BE2C (cell line): Measurements from ENCODE around the gene RHOB.

Experiments
- DNase-seq: peaks from one replicate; pipeline ENCODE4 v3.0.0-alpha.2; 2020
- H3K27me3 ChIP-seq: fragments of 250-450 bp; sonication (Bioruptor Pico); 2 replicates; pipeline ENCODE4 v1.5.1; 2020; ENCODE audit warnings: mild to moderate bottlenecking
- H3K36me3 ChIP-seq: fragments of 250-450 bp; sonication (Bioruptor Pico); 2 replicates; pipeline ENCODE4 v1.5.1; 2020; ENCODE audit warnings: mild to moderate bottlenecking
- H3K4me1 ChIP-seq: fragments of 250-450 bp; sonication (Bioruptor Pico); 2 replicates; pipeline ENCODE4 v1.5.1; 2020
- H3K4me3 ChIP-seq: 2 replicates; pipeline ENCODE4 v1.5.1; 2011; ENCODE audit warnings: low read depth, low read length
- H3K9me3 ChIP-seq: fragments of 250-450 bp; sonication (Bioruptor Pico); 2 replicates; pipeline ENCODE4 v1.5.1; 2020
- TF ChIP-seq, protein P1 (sequence below): IDR thresholded peaks from 2 replicates; pipeline ENCODE4 v1.5.1; 2012; ENCODE audit warnings: mild to moderate bottlenecking, low read depth, low read length

RHOB gene

DNA sequence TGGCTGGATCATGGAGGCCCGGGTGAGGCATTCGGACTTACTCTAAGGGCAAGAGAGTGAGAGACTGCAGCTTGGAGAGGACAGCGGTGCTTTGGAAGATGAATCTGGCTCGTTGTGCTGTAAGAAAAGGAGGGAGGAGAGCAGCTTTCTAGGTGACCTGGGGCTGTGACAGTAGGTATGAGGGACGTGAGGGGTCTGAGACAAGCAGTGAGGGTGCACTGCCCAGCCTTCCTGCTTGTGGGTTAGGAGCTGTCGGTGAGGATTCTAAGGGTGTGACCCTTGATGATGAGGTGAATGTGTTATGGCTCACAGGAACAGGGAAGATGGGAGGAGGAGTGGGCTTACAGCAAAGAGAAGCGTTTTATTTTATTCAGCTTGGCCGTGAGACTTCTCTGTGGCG, 27.1 kb upstream of the RHOB start:
- H3K4me1 ChIP-seq = peaks cover 13% of the 10 kb centered on the region

DNA sequence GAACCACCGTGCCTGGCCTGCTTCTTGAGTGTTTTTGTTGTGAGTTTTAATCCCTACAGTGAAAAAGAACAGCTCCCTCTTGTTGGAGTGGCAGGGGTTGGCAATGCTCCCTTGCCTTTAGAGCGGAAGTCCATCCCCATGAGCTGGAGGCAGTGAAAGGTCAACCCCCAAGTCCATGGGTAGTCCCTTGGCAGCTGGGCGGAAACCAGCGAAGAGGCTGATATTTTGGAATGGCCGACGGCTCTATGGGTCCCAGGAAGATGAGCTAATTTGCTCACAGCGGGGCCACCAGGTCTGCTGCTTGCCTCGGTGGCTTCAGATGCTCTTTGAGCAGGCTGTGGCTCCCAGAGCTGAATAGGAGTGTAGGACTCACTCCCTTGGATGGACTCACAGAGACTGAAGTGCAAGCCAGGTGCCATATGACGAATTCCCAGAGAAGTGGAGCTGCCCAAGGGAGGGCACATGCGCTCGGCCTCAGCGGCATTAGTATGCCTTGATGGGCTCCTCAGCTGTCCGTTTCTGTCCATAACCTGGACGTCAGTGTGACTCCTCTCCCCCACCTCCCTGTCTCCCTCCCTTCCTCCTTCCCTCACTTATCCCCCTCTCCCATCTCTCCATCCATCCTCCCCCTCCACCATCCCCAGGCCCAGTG, 25.4 kb upstream of the RHOB start:
- no peak for DNase-seq
- Histone ChIP-seq H3K4me3 (no peak overlapping the region), H3K36me3 (no peaks in the 10 kb centered on the region), H3K27me3 (no peaks in the 10 kb centered on the region), H3K9me3 (no peaks in the 10 kb centered on the region), H3K4me1 (peaks cover 14% of the 10 kb centered on the region)
- TF ChIP-seq, protein P1, sequence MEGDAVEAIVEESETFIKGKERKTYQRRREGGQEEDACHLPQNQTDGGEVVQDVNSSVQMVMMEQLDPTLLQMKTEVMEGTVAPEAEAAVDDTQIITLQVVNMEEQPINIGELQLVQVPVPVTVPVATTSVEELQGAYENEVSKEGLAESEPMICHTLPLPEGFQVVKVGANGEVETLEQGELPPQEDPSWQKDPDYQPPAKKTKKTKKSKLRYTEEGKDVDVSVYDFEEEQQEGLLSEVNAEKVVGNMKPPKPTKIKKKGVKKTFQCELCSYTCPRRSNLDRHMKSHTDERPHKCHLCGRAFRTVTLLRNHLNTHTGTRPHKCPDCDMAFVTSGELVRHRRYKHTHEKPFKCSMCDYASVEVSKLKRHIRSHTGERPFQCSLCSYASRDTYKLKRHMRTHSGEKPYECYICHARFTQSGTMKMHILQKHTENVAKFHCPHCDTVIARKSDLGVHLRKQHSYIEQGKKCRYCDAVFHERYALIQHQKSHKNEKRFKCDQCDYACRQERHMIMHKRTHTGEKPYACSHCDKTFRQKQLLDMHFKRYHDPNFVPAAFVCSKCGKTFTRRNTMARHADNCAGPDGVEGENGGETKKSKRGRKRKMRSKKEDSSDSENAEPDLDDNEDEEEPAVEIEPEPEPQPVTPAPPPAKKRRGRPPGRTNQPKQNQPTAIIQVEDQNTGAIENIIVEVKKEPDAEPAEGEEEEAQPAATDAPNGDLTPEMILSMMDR = no peak

More for the DNA sequence above, 27.1 kb upstream of the RHOB start:
- TF ChIP-seq, protein P1 = no peak
- H3K9me3 ChIP-seq = no peaks in the 10 kb centered on the region
- H3K36me3 ChIP-seq = no peaks in the 10 kb centered on the region
- DNase-seq = no peak
- no peaks in the 10 kb centered on the region for H3K27me3 ChIP-seq
- H3K4me3 ChIP-seq = no peak overlapping the region

DNA sequence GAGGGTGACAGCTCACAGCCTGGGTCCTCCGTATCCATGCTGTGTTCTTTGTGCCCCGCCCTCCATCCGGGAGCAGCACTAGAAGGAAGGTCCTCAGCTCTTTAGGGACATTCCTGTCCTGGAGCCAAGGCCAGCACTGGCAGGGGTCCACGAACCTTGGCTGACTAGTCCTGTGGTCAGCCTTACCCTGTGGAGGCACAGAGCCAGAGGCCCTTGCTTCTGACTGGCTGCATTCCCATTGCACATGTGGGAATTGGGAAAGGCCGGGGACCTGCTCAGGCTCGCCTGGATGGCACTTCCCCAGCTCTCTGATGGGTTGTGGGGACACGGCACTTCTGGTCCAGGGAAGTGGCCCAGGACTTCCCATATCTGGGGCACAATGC, 24.9 kb upstream of the RHOB start:
- Histone ChIP-seq H3K4me3 (no peak overlapping the region), H3K27me3 (no peaks in the 10 kb centered on the region), H3K36me3 (no peaks in the 10 kb centered on the region), H3K4me1 (peaks cover 14% of the 10 kb centered on the region), H3K9me3 (no peaks in the 10 kb centered on the region)
- DNase-seq = no peak
- TF ChIP-seq, protein P1 = no peak

DNA sequence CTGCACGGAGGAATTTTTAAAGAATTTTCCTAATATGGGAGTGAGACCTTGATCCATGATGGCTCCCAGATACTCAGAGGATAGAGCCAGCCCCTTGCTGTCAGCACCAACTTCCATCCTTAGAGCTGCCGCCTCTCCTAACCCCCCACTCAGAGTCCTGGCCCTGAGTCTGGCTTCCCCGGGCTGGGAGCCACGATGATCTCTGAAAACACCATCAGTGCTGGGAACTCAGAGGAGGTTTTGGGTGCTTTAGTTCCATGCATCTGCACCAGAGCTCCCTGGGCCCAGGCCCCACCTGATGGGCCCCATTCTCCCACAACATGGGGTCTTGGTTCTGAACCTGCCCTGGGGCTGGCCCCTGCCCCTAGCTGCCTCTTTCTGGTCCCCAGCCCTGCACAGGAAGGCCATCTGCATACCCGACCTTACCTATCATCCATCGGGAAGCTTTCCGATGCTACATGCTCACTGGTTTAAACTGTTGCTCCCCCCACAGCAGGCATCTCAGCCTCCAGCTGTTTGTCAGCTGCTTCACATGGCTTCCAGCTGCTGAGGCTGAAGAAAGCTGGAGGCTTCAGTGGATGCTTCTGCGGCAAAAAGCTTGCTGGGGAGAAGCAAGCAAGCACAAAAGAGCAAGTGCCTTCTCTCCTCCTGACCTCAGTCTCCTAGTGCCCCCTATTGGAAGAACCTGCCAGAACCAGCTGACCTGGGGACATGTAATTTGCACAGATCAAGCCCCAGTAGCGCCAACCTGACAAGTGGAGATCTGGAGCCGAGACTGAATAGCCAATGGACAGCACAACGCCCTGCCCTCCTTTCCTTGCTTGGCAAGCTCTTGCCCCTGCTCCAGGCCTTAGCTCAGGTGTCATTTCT, 24.2 kb upstream of the RHOB start:
- H3K9me3 ChIP-seq = no peaks in the 10 kb centered on the region
- no peak for DNase-seq
- TF ChIP-seq, protein P1 = peak; percentile 32
- peaks cover 14% of the 10 kb centered on the region for H3K4me1 ChIP-seq
- no peaks in the 10 kb centered on the region for H3K27me3 ChIP-seq
- no peak overlapping the region for H3K4me3 ChIP-seq
- no peaks in the 10 kb centered on the region for H3K36me3 ChIP-seq

DNA sequence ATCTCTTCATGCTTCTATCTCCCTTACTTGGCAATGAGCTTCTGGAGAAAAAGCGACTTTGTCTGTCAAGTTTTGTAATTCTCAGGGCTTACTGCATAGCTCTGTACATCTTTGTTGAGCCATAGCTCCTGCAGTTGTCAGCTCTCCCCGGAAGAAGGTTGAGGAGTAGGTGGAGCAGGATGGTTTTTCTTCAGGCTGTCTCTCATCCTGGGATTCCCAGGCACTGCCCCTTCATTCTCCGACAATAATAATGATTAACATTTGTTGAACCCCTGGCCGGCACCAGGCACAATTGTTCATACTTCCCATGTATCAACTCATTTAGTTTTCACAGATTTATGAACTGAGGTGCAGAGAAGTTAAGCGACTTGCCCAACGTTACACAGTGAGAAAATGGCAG, 23.5 kb upstream of the RHOB start:
- TF ChIP-seq, protein P1 = no peak
- Histone ChIP-seq H3K27me3 (no peaks in the 10 kb centered on the region), H3K4me3 (no peak overlapping the region), H3K4me1 (peaks cover 14% of the 10 kb centered on the region), H3K36me3 (no peaks in the 10 kb centered on the region), H3K9me3 (no peaks in the 10 kb centered on the region)
- no peak for DNase-seq

DNA sequence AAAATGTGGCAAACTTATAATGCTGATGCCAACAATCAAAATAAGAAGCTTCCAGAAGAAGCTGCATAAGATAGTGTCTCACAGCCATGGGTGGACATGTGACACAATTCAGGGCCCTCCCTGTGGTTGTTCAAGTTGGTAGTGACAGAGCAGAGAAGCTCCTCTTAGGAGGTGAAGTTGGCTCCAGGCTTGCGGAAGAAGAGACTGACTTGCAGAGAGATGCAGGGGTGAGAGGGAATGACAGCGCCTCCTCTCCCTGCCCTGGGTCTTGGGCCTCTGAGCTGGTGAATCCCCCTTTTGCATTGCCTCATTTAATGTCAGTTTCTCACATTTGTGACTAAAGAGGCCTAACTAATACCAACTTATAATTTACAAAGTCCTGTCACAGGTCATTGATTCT, 23.0 kb upstream of the RHOB start:
- TF ChIP-seq, protein P1 = no peak
- no peak overlapping the region for H3K4me3 ChIP-seq
- H3K27me3 ChIP-seq = no peaks in the 10 kb centered on the region
- no peaks in the 10 kb centered on the region for H3K36me3 ChIP-seq
- no peaks in the 10 kb centered on the region for H3K9me3 ChIP-seq
- DNase-seq = no peak
- peaks cover 14% of the 10 kb centered on the region for H3K4me1 ChIP-seq
